ENCODE measurements around the gene ATP10D. TPM values are rescaled to one million over a fixed set of nuclear protein-coding genes. Genes with fewer than 3 reads are reported as not detected.

ATP10D gene
- total RNA-seq, 1 experiment from 2014 or later = 3.8 TPM

DNA sequence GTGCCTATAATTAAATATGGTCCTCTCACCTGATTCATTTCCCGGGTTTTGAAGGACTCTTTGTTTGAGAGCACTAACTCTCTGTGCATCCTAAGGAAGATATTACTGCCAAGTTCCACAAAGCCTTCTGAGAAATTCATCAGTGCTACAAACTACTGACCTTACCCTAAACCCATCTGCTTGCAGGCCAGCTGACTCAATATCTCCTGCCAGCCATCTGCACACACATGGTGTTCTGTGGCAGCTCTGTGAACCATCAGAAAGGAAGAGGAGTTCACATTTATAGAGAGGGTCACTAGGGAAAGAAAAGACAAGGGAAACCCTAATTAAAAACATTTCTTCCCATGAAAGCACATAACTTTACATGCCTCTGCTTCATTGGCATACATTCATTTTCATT, 156.7 kb downstream of the ATP10D start:
- no peaks in the 10 kb centered on the region for H3K9me3 ChIP-seq (ENCODE audit: control insufficient read depth, low read depth, low read length)
- no peak overlapping the region for H2BK12ac ChIP-seq (ENCODE audit: insufficient read length, low read depth, low read length)
- Mint-ChIP-seq H3K4me1 (peaks cover 5% of the 10 kb centered on the region in 2 experiments; a peak in 3 of 4 replicates), H3K9me3 (peaks cover 17 to 19% of the 10 kb centered on the region in 2 experiments), H3K36me3 (ENCODE audit: insufficient read depth in 1 of 3, low read depth in 3 of 3) (peaks cover 1 to 14% (median 12%) of the 10 kb centered on the region in 3 experiments; a peak in 5 of 7 replicates), H3K27ac (no peak overlapping the region), H3K27me3 (ENCODE audit: low read depth) (no peaks in the 10 kb centered on the region; the same call in 1 of the 2 replicates), H3K4me3 (no peak overlapping the region)
- H4K20me1 ChIP-seq (ENCODE audit: control insufficient read depth, insufficient read depth, insufficient read length) = no peaks in the 10 kb centered on the region
- H3K18ac ChIP-seq (ENCODE audit: insufficient read length, low read depth, low read length) = no peak overlapping the region
- H3K27me3 ChIP-seq (ENCODE audit: insufficient read depth, low read length) = no peaks in the 10 kb centered on the region
- no peak overlapping the region for H2BK5ac ChIP-seq (ENCODE audit: insufficient read length, low read length)
- no peaks in the 10 kb centered on the region for H3K79me1 ChIP-seq (ENCODE audit: insufficient read depth, low read depth, low read length, poor library complexity, severe bottlenecking)
- H3K14ac ChIP-seq (ENCODE audit: insufficient read depth, low read length) = no peak overlapping the region
- H4K5ac ChIP-seq (ENCODE audit: insufficient read length, low read depth, low read length) = no peak overlapping the region
- WGBS (ENCODE audit: extremely low coverage, insufficient read length, low lambda C conversion rate) = no CpG with 5 or more reads among the region's 1 CpG
- H2BK20ac ChIP-seq (ENCODE audit: low read depth, low read length, poor library complexity, severe bottlenecking) = no peak overlapping the region
- no peak overlapping the region for H3K4me2 ChIP-seq (ENCODE audit: insufficient read depth, insufficient read length, low read length)
- TF ChIP-seq, protein P1, sequence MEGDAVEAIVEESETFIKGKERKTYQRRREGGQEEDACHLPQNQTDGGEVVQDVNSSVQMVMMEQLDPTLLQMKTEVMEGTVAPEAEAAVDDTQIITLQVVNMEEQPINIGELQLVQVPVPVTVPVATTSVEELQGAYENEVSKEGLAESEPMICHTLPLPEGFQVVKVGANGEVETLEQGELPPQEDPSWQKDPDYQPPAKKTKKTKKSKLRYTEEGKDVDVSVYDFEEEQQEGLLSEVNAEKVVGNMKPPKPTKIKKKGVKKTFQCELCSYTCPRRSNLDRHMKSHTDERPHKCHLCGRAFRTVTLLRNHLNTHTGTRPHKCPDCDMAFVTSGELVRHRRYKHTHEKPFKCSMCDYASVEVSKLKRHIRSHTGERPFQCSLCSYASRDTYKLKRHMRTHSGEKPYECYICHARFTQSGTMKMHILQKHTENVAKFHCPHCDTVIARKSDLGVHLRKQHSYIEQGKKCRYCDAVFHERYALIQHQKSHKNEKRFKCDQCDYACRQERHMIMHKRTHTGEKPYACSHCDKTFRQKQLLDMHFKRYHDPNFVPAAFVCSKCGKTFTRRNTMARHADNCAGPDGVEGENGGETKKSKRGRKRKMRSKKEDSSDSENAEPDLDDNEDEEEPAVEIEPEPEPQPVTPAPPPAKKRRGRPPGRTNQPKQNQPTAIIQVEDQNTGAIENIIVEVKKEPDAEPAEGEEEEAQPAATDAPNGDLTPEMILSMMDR (conservative IDR thresholded peaks at IDR 0.05) = no peak
- H2BK15ac ChIP-seq (ENCODE audit: low read depth, low read length) = no peak overlapping the region
- H3K23ac ChIP-seq (ENCODE audit: insufficient read length, low read depth, low read length) = no peak overlapping the region
- no peak overlapping the region for H2BK120ac ChIP-seq (ENCODE audit: low read depth, low read length, poor library complexity, severe bottlenecking)
- 0 out of 2 replicates have a peak, but pooled peaks cover 2% of the 10 kb centered on the region for H3K4me1 ChIP-seq (ENCODE audit: insufficient read depth, low read length)
- no peak overlapping the region for H4K91ac ChIP-seq (ENCODE audit: insufficient read length, low read depth, low read length)
- H3K9ac ChIP-seq (ENCODE audit: extremely low read depth, insufficient read length, low read length) = no peak overlapping the region
- H3K56ac ChIP-seq (ENCODE audit: insufficient read length, low read depth, low read length) = no peak overlapping the region
- H2AK5ac ChIP-seq (ENCODE audit: insufficient read length, low read length) = no peak overlapping the region
- no peak overlapping the region for H3T11ph ChIP-seq (ENCODE audit: low read length)
- H3K4ac ChIP-seq (ENCODE audit: low read depth, low read length) = no peak overlapping the region
- no peak for DNase-seq
- H3K23me2 ChIP-seq (ENCODE audit: insufficient read length, low read depth, low read length, poor library complexity, severe bottlenecking) = no peaks in the 10 kb centered on the region
- H4K8ac ChIP-seq (replicated peaks; ENCODE audit: insufficient read length, low read depth, low read length) = no peak overlapping the region
- H3K79me2 ChIP-seq (ENCODE audit: insufficient read depth, low read length) = no peaks in the 10 kb centered on the region
- no peak overlapping the region for H2AFZ ChIP-seq (ENCODE audit: low read length)
- H3K27ac ChIP-seq (ENCODE audit: insufficient read length, low read depth, low read length) = no peak overlapping the region
